Endothelial cell (in vitro differentiated cells): ENCODE measurements around the gene PDLIM7. TPM values are rescaled to one million over a fixed set of nuclear protein-coding genes. Genes with fewer than 3 reads are reported as not detected.
A peak's percentile ranks its signal among the peaks of the same experiment; 100 is the strongest.

Source experiments
- DNase-seq: peaks from one replicate; pipeline ENCODE4 v3.0.0; 2021; ENCODE audit warnings: low spot score
- H3K27ac Mint-ChIP-seq: one replicate; pipeline ENCODE4 v1.8.0; 2021; ENCODE audit warnings: mixed read lengths, inconsistent platforms; ENCODE audit not compliant: unreplicated experiment
- H3K27me3 Mint-ChIP-seq: one replicate; pipeline ENCODE4 v1.8.0; 2021; ENCODE audit warnings: mild to moderate bottlenecking, moderate library complexity, mixed read lengths, inconsistent platforms; ENCODE audit not compliant: unreplicated experiment
- H3K36me3 Mint-ChIP-seq: one replicate; pipeline ENCODE4 v1.8.0; 2021; ENCODE audit warnings: mild to moderate bottlenecking, low read depth, mixed read lengths, inconsistent platforms; ENCODE audit not compliant: unreplicated experiment
- H3K4me1 Mint-ChIP-seq: one replicate; pipeline ENCODE4 v1.8.0; 2021; ENCODE audit warnings: mild to moderate bottlenecking, mixed read lengths, inconsistent platforms; ENCODE audit not compliant: unreplicated experiment
- H3K4me3 Mint-ChIP-seq: one replicate; pipeline ENCODE4 v1.8.0; 2021; ENCODE audit warnings: mild to moderate bottlenecking, mixed read lengths, inconsistent platforms; ENCODE audit not compliant: unreplicated experiment
- H3K9me3 Mint-ChIP-seq: one replicate; pipeline ENCODE4 v1.8.0; 2021; ENCODE audit warnings: mixed read lengths, inconsistent platforms; ENCODE audit not compliant: unreplicated experiment
- CTCF ChIP-seq: fragments of 200-600 bp; sonication (generic); IDR thresholded peaks from one replicate; pipeline ENCODE4 v1.5.0; 2021; ENCODE audit warnings: antibody characterized with exemption; ENCODE audit not compliant: unreplicated experiment
- total RNA-seq: library from RNA; stranded (reverse); fragmentation: NEBNext Ultra II Directional; extraction: Animal tissue kit (Norgen Biotek cat#: 25700); gene quantifications from one replicate; pipeline ENCODE4 v1.2.1, GENCODE V29; 2021; ENCODE audit not compliant: unreplicated experiment

PDLIM7 gene
- total RNA-seq, 1 donor from 2014 or later: 238 TPM

GRCh38 chr5:177495243-177496060 is 2.0 kb downstream of the PDLIM7 start:
- peaks cover 12% of the 10 kb centered on the region for H3K36me3 Mint-ChIP-seq
- no peaks in the 10 kb centered on the region for H3K9me3 Mint-ChIP-seq
- peaks cover 35% of the 10 kb centered on the region for H3K4me1 Mint-ChIP-seq
- DNase-seq: peak; percentile 44
- peaks cover 9% of the 10 kb centered on the region for H3K27me3 Mint-ChIP-seq
- peak overlapping the region; percentile 87 for H3K4me3 Mint-ChIP-seq
- H3K27ac Mint-ChIP-seq: no peak overlapping the region
- peak; percentile 13 for TF ChIP-seq CTCF

GRCh38 chr5:177494346-177495195 is 2.8 kb downstream of the PDLIM7 start:
- no peak overlapping the region for H3K27ac Mint-ChIP-seq
- H3K9me3 Mint-ChIP-seq: no peaks in the 10 kb centered on the region
- DNase-seq: no peak
- H3K27me3 Mint-ChIP-seq: peaks cover 9% of the 10 kb centered on the region
- peaks cover 12% of the 10 kb centered on the region for H3K36me3 Mint-ChIP-seq
- no peak overlapping the region for H3K4me3 Mint-ChIP-seq
- TF ChIP-seq CTCF: no peak
- peaks cover 39% of the 10 kb centered on the region for H3K4me1 Mint-ChIP-seq

- no peak overlapping the region for H3K27ac Mint-ChIP-seq
- H3K4me1 Mint-ChIP-seq: peaks cover 37% of the 10 kb centered on the region
- no peak overlapping the region for H3K4me3 Mint-ChIP-seq
- no peak for DNase-seq
- H3K36me3 Mint-ChIP-seq: peaks cover 12% of the 10 kb centered on the region
- no peak for TF ChIP-seq CTCF
- H3K9me3 Mint-ChIP-seq: no peaks in the 10 kb centered on the region
- peaks cover 9% of the 10 kb centered on the region for H3K27me3 Mint-ChIP-seq
Measured at GRCh38 chr5:177493795-177494345, 3.5 kb downstream of the PDLIM7 start.

GRCh38 chr5:177492841-177493240 is 4.6 kb downstream of the PDLIM7 start:
- Mint-ChIP-seq H3K36me3 (peaks cover 16% of the 10 kb centered on the region), H3K4me1 (peaks cover 29% of the 10 kb centered on the region), H3K27ac (no peak overlapping the region), H3K9me3 (no peaks in the 10 kb centered on the region), H3K4me3 (peak overlapping the region; percentile 48), H3K27me3 (peaks cover 4% of the 10 kb centered on the region)
- DNase-seq: no peak
- TF ChIP-seq CTCF: no peak
